GM19463 (cell line): ENCODE measurements around the gene PDE6A.
A peak's percentile ranks its signal among the peaks of the same experiment; 100 is the strongest.

Source experiments
- ATAC-seq: cut with Tn5 transposase; IDR thresholded peaks from one replicate; pipeline ENCODE4 v1.9.1; 2021; ENCODE audit warnings: mild to moderate bottlenecking, moderate library complexity; ENCODE audit not compliant: unreplicated experiment

The PDE6A gene

DNA sequence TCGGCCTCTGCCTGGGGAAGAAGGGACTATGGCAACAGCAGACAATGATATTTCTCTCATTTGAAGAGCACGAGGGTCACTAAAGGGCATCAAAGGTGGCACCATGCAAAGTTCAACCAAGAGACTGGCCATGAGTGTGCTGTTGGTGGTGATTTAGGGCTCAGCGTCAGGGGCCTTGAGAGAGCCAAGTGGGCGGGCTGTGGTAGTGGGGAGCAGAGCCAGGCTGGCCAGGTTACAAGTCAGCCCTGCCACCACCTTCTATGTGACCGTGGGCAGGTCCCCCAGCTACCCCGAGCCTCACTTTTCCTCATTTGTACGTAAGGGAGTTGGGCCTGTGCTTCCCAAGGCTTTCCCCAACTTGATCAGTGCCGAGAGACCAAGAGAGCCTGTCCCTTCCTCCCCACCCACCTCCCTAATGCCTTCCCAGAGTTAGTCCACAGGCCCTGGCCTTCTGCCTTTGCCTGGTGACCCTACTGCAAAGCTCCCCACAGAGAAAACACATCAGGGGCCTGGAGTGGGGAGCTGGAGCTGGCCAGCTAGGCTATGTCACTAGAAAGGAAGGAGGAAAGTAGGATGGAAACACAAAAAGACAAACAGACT lies 104.3 kb downstream of the PDE6A start:
- ATAC-seq = no peak

- no peak for ATAC-seq
Measured at GRCh38 chr5:149839761-149840160, 104.8 kb downstream of the PDE6A start.

- ATAC-seq = no peak
Measured at GRCh38 chr5:149838881-149839739, 105.5 kb downstream of the PDE6A start.

DNA sequence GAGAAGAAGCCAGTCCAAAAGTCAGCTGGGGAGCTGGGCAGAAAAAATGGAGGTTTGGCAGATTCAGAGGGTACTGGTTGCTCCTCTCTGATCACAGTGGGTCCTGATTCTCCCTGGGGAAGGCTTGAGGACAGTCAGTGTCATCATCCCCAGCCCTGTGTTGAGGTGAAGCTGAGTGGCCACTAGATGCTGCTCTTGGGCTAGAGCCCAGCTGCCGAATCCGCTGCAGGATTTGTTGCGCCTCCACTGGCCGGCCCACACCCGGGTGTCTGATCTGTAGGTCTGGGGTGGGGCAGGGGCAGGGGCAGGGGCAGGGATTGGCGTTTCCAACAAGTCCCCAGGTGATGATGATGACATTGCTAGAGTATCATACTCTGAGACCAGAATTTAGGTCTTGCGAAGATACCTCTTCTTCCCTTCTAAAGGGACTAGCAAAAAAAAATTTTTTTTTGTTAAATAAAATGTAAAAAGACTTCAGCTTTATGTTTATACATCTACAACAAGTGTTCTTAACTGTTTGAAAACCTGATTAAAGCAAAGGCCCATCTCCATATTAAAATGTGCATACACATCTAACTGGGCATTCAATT lies 106.8 kb downstream of the PDE6A start:
- ATAC-seq = no peak

DNA sequence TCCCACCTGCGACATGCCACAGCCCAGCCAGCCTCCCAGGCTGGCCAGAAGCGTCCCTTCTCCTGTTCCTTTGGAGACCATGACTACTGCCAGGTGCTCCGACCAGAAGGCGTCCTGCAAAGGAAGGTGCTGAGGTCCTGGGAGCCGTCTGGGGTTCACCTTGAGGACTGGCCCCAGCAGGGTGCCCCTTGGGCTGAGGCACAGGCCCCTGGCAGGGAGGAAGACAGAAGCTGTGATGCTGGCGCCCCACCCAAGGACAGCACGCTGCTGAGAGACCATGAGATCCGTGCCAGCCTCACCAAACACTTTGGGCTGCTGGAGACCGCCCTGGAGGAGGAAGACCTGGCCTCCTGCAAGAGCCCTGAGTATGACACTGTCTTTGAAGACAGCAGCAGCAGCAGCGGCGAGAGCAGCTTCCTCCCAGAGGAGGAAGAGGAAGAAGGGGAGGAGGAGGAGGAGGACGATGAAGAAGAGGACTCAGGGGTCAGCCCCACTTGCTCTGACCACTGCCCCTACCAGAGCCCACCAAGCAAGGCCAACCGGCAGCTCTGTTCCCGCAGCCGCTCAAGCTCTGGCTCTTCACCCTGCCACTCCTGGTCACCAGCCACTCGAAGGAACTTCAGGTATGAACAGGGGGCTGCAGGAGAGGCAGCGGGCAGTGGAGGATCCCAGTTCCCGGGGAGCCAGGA lies 108.0 kb downstream of the PDE6A start:
- no peak for ATAC-seq

DNA sequence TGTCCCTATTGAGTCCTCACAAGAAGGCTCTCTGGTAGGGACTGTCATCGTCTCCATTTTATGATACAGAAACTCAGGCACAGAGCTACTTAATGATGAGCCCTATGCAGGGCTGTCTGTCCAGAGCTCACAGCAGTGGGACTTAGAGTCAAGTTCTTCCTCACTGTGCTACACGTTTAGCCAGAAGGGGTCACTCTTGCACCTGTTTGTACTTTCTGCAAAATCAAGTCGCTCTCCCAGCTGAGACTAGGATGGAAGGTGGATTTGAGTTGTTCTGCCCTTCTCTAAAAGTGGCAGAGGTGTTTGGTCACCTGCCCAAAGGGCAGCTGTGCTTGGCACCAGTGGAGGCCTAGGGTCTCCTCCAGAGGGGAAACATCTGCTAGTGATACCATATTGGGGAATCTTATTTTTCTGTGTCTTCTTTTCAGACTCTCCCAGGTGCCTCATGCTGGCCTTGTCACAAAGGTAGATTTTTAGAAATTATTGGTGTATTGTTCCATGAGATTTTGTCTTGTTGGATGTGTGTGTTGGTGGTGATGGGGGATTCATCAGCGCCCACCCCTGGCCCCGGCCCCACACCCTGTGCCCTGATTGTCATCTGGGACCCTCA lies 110.2 kb downstream of the PDE6A start:
- no peak for ATAC-seq

GRCh38 chr5:149833116-149833827 lies 111.3 kb downstream of the PDE6A start:
- no peak for ATAC-seq

- no peak for ATAC-seq
Measured at GRCh38 chr5:149832636-149833035, 112.0 kb downstream of the PDE6A start.

DNA sequence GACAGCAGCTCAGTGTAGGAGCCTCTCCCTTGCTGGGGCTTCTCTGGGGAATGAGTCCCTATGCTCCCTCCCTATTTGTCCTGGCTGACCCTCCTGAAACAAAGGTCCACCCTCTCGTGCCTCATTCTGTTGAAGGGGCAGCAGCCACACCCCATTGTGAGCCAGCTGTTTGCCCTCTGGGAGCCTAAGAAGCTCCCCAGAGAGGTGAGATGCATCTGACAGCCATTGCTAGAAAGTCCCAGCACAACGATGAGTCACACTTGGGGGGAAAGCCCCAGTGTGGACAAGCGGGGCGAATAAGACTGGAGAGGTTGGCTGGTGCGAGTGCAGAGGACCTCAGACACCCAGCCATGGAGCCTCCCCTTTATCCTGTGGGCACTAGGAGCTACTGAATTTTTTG lies 113.1 kb downstream of the PDE6A start:
- peak; percentile 95 for ATAC-seq

DNA sequence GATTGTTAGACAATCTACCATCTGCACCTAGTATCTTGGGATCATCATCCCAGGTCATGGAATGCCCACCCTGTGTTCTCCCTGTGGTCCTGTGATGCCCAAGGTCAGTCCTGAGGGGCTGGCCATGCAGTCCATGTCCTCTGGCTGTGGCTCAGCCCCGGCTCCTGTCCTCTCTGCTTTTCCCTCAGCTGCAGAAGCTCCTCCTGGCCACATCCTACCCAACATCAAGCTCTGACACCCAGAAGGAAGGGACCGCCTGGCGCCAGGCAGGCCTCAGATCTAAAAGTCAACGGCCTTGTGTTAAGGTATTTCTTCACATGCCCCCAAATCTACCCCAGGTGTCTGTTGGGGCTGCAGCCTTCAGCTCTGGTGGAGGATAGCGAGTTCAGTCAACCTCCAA lies 114.0 kb downstream of the PDE6A start:
- ATAC-seq = no peak

- ATAC-seq = no peak
Measured at GRCh38 chr5:149829954-149830353, 114.6 kb downstream of the PDE6A start.

DNA sequence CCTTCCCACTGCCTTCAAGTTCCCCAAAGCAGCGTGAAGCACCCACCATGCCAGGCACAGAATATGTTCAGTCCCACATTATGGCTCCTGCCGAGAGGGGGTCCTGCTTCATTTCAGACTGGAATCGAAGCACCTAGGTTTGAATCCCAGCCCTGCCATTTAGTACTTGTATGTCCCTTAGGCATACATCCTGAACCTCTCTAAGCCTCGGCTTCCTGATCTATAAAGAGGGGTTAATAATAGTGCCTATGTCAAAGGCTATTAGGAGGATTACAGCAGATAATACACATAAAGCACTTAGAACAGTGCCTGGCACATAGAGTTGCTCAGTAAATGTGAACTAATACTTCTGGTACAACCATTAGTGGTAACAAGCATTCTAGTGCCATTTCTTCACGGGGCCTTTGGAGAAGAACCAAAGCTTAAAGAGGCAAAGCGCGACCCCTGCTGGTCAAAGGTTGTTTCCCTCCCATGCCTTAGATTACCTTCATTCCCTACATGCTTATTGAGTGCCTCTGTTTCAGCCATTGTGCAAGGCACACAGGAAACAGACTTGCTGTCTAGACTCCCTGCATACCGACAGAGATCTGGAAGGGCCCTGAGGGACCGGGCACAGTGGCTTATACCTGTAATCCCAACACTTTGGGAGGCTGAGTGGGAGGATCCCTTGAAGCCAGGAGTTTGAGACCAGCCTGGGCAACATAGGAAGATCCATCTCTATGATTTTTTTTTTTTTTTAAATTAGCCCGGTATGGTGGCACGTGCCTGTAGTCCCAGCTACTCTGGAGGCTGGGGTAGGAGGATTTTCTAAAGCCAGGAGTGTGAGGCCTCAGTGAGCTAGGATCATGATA lies 116.2 kb downstream of the PDE6A start:
- peak; percentile 52 for ATAC-seq

DNA sequence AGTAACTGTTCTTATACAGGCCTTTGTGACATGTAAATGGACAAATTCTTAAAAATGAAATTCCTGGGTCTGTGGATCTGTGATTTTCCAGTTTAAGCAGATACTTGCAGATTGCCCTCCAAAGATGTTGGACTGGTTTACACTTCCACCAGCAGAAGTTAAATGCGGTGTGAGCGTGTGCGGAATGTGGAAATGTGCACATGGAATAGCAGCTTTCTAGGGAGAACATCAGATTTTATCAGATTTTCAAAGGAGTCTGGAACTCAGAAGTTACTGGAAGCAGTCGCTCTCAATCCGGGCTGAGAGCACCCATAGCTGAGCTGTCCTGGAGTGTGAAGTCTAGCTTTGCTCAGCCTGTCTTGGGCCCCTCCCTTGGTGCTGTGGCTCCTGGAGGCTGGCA lies 117.0 kb downstream of the PDE6A start:
- ATAC-seq = no peak

- ATAC-seq = no peak
Measured at GRCh38 chr5:149827086-149827485, 117.5 kb downstream of the PDE6A start.

DNA sequence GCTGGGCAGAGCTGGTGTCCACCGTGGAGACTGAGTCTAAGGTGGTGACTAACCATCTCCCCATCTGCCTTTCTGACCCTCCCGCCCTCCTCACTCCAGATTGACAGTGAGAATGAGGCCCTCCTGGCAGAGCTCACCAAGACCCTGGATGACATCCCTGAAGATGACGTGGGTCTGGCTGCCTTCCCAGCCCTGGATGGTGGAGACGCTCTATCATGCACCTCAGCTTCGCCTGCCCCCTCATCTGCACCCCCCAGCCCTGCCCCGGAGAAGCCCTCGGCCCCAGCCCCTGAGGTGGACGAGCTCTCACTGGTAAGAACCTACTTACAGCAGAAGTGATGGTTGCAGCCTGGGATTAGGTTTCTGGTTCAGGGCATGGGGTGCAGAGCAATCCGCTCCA lies 118.0 kb downstream of the PDE6A start:
- ATAC-seq = no peak

GRCh38 chr5:149824846-149825245 lies 119.7 kb downstream of the PDE6A start:
- ATAC-seq = no peak

DNA sequence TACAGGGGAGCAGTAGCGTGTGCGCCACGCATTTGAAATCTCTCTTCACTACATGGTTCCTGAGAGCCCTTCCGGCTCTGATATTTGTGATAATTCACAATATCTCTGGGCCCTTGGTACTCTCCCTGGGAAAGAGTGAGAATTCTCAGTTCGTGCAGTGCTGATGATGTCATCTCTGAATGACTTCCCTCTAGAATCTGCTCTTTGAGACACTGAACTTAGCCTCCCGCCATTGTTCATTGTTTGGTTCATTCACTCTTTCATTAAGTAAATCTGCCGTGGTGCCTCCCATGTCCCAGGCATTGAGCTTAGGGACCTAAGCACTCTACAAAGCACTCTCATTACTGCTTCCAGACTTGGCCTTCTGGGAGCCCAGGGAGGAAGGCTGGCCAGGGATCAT lies 120.5 kb downstream of the PDE6A start:
- ATAC-seq = no peak

GRCh38 chr5:149823375-149823774 lies 121.2 kb downstream of the PDE6A start:
- ATAC-seq = no peak

DNA sequence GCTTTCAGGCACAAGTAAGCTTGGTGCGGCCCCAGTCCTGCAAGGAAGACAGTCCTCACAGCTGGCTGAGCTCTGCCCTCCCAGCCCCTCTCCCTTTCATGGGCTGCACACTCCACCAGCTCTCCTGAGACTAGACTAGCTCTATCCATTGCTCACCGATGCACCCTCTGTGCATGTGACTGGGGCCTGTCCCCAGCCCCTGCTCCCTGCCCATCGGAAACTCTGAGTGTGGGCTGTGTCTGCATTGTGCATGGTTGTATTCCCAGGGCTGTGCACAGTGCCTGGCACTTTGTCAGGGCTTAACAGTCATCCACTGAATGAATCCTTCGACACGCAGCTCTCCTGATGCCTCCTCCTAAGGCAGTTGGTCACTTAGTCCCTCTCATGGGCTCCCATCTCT lies 122.3 kb downstream of the PDE6A start:
- no peak for ATAC-seq
